Stimulated activated CD4-positive, alpha-beta T cell treated with anti-CD3 and anti-CD28 coated beads, TNF-alpha, amount 100 ng/mL, for 24 hours (primary cell): ENCODE measurements around the gene NTNG2.

Experiments
- DNase-seq, 3 experiments: peaks; one replicate each; pipeline ENCODE4 v3.0.0-alpha.2; 2020; ENCODE audit warnings: low read depth in 3 of 3

The NTNG2 gene

DNA sequence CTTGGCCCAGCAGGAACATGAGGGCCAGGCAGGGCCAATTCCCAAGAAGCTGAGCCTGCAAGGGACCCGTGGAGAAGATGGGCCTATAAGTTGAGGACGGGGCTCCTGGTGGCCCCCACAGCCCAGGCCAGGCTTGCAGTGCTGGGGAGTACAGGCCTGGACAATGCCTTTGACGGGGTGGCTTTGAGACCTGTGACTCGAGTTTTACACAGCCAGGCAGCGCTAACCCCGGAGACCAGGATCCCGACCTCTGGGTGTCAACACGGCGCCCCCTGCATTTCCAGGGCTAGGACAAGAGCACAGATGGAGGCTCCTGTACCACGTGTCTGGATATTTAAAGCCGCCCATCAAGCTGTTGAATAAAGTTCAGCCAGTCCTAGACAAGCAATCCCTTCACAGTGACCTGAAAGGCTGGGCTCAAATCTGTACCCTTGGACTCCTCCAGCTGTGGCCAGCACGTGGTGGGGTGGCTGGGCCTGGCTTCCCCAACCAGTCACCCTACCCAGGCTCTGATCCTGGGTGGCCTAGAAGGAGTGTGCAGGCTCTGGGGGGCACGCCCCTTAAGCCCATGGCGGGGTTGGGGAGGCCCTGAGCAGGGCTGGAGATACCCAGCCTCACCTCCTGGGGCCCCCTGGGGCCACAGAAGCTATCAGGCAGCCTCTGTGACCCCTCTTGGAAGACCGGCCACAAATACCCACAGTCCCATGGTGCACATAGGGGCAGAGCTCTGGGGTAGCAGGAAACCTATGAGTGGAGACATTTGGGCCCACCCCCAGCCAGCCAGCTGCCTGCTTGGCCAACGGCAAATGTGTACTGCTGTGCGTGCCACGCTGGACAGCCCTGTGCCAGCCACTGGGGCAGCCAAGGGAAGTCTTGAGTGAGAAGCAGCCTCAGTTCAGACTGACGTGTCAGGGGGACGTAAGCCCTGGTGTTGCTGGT lies 88.7 kb downstream of the NTNG2 start:
- DNase-seq: no peak

DNA sequence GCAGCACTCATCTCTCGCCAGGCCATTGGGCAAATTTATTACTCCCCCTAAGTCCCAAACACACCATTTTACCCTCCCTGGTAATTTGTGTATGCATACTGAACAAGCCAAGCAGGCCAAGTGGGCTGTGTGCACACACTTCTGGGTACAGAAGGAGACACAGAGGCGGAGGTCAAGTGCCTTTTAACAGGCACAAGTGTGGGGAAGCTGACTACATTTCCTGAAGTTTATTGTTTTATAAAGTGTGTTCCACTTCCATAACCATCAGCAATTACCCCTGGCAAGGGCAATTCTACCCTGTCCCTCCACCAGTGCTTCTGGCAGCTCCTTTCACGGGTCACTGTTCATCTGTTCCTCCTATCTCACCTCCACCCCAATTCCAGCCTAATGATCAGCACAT lies 99.0 kb downstream of the NTNG2 start:
- no peak for DNase-seq

DNA sequence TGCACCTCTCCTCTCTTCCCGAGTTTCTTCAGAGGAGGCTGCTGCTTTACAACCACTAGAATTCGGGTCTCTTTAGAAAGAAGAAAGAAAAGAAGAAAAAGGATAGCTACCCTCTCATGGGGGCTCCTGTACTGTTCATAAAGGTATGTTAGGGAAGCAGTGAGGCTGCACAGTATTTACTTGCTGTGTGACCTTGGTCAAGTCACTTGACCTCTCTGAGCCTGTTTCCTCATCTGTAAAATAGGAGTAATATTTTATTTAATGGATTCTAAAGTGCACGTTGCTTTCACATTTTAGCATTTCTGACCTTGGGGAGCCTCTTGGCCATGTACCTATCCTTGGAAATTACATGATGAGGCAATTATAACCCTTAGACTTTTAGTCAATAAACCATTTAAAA lies 104.2 kb downstream of the NTNG2 start:
- DNase-seq: no peak

DNA sequence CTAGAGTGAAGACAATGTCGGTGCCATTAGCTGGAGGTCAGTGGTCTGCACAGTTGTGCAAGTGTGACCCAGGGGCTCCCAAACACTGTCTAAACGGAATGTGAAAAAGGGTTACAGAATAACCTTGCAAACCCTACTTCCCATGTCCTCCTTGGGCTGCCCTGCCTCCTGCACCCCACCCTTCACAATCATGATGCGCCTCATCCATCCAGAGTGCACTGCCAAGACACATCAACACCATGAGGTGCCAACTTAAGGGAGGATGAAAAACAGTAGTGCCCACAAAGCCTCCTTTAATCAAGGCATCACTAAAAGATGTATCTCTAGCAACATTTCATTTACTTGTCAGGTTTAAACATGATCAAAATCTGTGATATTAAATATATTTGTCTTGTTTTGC lies 105.8 kb downstream of the NTNG2 start:
- DNase-seq: no peak

DNA sequence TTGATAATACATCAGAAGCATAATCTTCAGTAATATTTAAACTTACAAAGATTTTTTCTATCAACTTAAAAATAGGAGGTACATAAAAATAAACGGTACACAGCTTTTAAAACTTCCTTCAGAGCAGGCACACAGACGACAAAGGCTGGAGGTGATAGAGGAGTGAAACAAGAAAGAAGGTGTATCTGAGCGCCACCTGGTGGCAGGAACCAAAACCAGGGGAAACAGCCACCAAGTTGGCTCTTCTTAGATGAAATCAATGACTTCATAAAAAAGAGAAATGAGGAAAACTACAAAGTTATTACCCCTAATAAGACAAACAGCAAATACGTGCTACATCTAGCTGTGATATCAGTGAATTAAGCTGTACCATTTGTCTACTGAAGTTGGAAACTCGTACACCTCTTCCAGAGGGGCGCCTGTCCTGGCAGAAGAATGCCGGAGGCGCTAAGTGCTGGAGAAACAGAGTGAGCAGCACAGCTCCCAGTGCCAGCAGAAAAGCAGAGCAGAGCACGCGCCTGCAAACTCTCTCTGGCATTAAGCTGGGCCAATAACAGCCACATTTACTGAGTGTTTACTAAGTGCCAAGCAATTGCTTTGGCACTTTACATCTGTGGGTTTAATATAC lies 107.0 kb downstream of the NTNG2 start:
- peak; percentile 30 to 66 (median 38) for DNase-seq

DNA sequence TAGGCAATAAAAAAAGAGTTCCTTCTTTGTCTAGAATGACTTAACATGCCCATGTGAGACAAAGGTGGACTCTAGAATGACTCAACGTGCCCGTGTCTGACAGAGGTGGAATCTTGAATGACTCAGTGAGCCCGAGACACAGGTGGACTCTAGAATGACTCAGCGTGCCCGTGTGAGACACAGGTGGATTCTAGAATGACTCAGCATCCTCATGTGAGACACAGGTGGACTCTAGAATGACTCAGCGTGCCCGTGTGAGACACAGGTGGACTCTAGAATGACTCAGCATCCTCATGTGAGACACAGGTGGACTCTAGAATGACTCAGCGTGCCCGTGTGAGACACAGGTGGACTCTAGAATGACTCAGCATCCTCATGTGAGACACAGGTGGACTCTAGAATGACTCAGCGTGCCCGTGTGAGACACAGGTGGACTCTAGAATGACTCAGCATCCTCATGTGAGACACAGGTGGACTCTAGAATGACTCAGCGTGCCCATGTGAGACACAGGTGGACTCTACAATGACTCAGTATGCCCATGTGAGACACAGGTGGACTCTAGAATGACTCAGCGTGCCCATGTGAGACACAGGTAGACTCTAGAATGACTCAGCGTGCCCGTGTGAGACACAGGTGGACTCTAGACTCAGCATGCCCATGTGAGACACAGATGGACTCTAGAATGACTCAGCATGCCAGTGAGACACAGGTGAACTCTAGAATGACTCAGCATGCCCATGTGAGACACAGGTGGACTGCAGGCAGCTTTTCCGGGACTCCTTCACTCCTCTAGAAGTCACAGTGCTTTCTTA lies 108.1 kb downstream of the NTNG2 start:
- DNase-seq: peak in 2 of 3 experiments; percentile 17 to 36

DNA sequence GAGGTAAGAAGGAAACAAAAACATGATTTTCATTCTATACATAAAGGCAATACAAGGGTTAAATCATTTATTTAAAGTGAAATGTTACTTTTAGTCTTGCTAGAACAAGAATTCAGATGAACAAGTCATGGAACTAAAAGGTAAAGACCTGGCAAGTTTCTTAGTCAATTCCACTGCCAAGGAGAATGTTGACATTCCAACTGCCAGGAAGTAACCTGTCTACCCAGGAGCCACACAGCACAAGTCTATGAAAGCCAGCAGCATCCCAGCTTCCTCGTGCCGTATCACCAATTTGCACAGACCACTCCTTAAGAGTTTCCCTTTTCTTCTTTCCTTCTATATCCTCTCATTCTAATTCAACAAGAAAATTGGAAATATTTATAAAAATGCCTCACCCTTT lies 113.0 kb downstream of the NTNG2 start:
- DNase-seq: no peak

DNA sequence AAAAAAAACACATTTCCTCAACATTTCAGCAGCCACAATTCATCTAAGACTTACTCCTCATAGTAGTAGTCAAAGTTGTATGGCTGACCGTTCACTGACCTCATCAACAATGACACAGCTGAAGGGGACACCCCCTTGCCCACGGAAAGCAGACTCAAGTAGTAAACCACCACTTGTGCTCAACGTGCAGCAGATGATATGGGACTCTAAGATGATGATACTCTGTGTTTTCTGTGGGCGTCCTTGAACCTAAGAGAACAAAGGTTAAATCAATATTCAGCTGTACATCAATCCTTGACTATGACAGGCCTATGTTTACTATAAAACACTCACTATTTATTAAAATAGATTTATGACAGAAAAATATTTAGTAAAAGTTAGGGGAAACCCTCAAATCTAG lies 121.3 kb downstream of the NTNG2 start:
- no peak for DNase-seq

DNA sequence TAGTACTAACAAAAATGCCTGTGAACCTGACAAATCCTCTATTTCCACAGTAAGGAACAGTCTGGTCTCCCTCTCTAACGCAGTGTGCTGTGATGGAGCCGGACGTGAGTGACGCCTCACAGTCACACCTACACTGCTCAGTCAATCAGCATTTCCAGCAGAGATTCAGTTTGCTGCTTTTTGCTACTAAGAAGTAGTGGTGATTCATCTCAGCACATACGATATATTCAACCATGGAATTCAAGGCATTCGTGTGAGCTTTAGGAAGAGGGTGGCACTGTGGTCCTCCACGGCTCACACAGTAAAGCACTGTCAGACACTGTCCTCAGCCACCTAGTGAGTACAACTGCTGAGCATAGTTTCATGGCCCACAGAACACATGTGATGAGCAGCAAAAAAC lies 122.0 kb downstream of the NTNG2 start:
- DNase-seq: no peak

DNA sequence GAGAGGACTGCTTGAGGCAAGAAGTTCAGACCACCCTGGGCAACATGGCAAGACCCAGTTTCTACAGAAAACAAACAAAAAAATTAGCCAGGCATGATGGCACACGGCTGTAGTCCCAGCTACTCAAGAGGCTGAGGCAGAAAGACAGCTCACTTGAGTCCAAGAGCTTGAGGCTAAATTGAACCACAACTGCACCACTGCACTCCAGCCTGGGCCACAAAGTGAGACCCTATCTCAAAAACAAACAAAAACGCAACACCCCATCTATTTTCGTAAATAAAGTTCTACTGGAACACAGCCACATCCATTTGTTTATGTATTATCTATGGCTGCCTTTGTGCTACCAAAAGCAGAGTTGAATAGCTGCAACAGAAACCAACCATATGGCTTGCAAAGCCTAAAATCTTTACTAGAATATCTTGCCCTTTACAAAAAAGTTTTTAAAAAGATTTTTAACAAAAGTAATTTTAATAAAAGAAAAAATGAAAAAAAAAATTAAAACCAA lies 125.5 kb downstream of the NTNG2 start:
- no peak for DNase-seq

DNA sequence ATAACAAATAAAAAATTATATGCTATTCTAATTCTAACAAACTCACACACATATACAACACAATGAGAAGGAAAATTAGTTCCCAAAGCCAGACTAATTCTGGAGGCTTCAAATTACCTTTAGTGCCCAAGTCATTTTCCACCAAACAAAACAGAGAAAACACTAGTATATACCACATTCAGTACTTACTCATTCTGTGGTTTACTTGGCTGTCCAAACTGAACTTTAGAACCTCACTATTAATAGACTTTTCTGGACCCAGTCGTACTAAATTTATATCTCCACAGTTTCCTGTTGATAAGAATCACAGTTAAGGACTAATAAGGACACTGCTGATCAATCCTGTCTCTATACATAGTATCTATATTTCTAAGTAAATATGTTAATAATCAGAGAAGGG lies 126.5 kb downstream of the NTNG2 start:
- no peak for DNase-seq

DNA sequence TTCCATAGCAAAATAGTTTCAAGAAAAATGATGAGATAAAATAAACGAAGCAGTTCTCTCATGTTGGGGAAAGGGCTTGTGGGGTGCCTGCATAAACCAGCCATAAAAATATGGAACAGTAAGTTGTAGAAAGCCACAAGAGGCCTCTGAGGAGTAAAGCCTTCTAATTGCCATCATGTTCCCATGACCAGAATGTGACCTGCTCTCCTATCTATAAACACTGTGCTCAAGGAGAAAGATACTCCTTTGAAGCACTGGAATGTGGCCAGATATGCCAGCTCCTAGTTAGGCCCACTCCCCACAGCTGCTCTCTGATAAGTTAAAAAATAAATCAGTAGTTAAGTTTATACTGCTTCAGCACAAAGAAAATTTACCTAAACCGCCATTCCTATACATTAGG lies 127.1 kb downstream of the NTNG2 start:
- no peak for DNase-seq

DNA sequence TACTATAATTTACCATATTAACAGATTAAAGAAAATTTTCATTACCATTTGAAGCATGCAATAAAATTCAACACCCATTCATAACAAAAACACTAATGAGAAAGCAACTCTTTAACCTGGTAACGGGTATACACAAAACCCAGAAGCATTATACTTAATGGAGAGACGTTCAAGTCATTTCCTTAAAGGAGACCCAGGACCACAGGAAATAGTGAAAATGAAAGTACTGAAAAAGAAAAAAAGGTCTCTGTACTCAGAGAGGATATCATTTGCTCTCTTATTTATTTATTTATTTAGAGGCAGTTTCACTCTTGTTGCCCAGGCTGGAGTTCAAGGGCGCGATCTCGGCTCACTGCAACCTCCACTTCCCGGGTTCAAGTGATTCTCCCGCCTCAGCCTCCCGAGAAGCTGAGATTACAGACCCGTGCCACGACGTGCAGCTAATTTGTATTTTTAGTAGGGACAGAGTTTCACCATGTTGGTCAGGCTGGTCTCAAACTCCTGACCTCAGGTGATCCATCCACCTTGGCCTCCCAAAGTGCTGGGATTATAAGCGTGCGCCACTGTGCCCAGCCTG lies 131.4 kb downstream of the NTNG2 start:
- DNase-seq: no peak
